ENCODE data around the gene ZIC1.

The ZIC1 gene

GRCh38 chr3:147404800-147405230 lies 4.3 kb upstream of the ZIC1 start:
- H3K27me3 Mint-ChIP-seq = peaks cover 69 to 74% of the 10 kb centered on the region in 2 donors
- H3K27ac Mint-ChIP-seq = no peak overlapping the region
- H3K36me3 Mint-ChIP-seq (ENCODE audit: insufficient read depth) = peaks cover 10% of the 10 kb centered on the region
- ATAC-seq (replicated peaks) = no peak
- peaks cover 0 to 4% of the 10 kb centered on the region in 2 donors for H3K4me1 Mint-ChIP-seq (ENCODE audit: low read depth in 2 of 2)
- H3K4me3 Mint-ChIP-seq = no peak overlapping the region
- DNase-seq = no peak
- H3K9me3 Mint-ChIP-seq = peaks cover 0 to 14% of the 10 kb centered on the region in 2 donors

- H3K27me3 Mint-ChIP-seq = peaks cover 68 to 72% of the 10 kb centered on the region in 2 donors
- peaks cover 0 to 4% of the 10 kb centered on the region in 2 donors for H3K4me1 Mint-ChIP-seq (ENCODE audit: low read depth in 2 of 2)
- no peak overlapping the region for H3K27ac Mint-ChIP-seq
- H3K9me3 Mint-ChIP-seq = peaks cover 0 to 14% of the 10 kb centered on the region in 2 donors
- ATAC-seq (replicated peaks) (no peak), DNase-seq (no peak)
- H3K4me3 Mint-ChIP-seq = no peak overlapping the region
- peaks cover 10% of the 10 kb centered on the region for H3K36me3 Mint-ChIP-seq (ENCODE audit: insufficient read depth)
These were observed 3.7 kb upstream of the ZIC1 start for GRCh38 chr3:147405231-147406027.

- DNase-seq (no peak), ATAC-seq (replicated peaks) (no peak)
- Mint-ChIP-seq H3K27me3 (peaks cover 72 to 74% of the 10 kb centered on the region in 2 donors), H3K4me1 (ENCODE audit: low read depth in 2 of 2) (peaks cover 0 to 6% of the 10 kb centered on the region in 2 donors), H3K27ac (no peak within 1 kb of the TSS), H3K36me3 (ENCODE audit: insufficient read depth) (peaks cover 10% of the 10 kb centered on the region), H3K9me3 (peaks cover 0 to 14% of the 10 kb centered on the region in 2 donors), H3K4me3 (no peak within 1 kb of the TSS)
These were observed 2.9 kb upstream of the ZIC1 start, which contains the start of gene ZIC4 for GRCh38 chr3:147406028-147406931. ZIC4 (minus strand) TSS chr3:147406543; CDS start chr3:147402797, 3,746 bp downstream.

GRCh38 chr3:147407114-147407497 lies 2.1 kb upstream of the ZIC1 start:
- Mint-ChIP-seq H3K9me3 (peaks cover 0 to 14% of the 10 kb centered on the region in 2 donors), H3K36me3 (ENCODE audit: insufficient read depth) (peaks cover 10% of the 10 kb centered on the region), H3K27me3 (peaks cover 77 to 80% of the 10 kb centered on the region in 2 donors), H3K4me3 (no peak overlapping the region), H3K27ac (no peak overlapping the region), H3K4me1 (ENCODE audit: low read depth in 2 of 2) (peaks cover 0 to 9% of the 10 kb centered on the region in 2 donors)
- ATAC-seq (replicated peaks) (no peak), DNase-seq (no peak)

GRCh38 chr3:147407498-147408187 lies 1.5 kb upstream of the ZIC1 start:
- Mint-ChIP-seq H3K27me3 (peaks cover 78 to 82% of the 10 kb centered on the region in 2 donors), H3K4me3 (peak overlapping the region in 1 of 2 donors; percentile 13), H3K9me3 (peaks cover 0 to 14% of the 10 kb centered on the region in 2 donors), H3K27ac (no peak overlapping the region), H3K36me3 (ENCODE audit: insufficient read depth) (peaks cover 10% of the 10 kb centered on the region), H3K4me1 (ENCODE audit: low read depth in 2 of 2) (peaks cover 0 to 12% of the 10 kb centered on the region in 2 donors)
- ATAC-seq (replicated peaks) = no peak
- no peak for DNase-seq

GRCh38 chr3:147408188-147409100 lies 721 bp upstream of the ZIC1 start:
- no peak overlapping the region for H3K27ac Mint-ChIP-seq
- peaks cover 82 to 90% of the 10 kb centered on the region in 2 donors for H3K27me3 Mint-ChIP-seq
- H3K4me3 Mint-ChIP-seq = peak overlapping the region; percentile 13 to 37
- peaks cover 10% of the 10 kb centered on the region for H3K36me3 Mint-ChIP-seq (ENCODE audit: insufficient read depth)
- DNase-seq = no peak
- no peak for ATAC-seq (replicated peaks)
- peaks cover 0 to 14% of the 10 kb centered on the region in 2 donors for H3K9me3 Mint-ChIP-seq
- peaks cover 4 to 15% of the 10 kb centered on the region in 2 donors for H3K4me1 Mint-ChIP-seq (ENCODE audit: low read depth in 2 of 2)

- H3K4me3 Mint-ChIP-seq = no peak overlapping the region
- peaks cover 10% of the 10 kb centered on the region for H3K36me3 Mint-ChIP-seq (ENCODE audit: insufficient read depth)
- no peak overlapping the region for H3K27ac Mint-ChIP-seq
- H3K27me3 Mint-ChIP-seq = peaks cover 82 to 92% of the 10 kb centered on the region in 2 donors
- ATAC-seq (replicated peaks) (no peak), DNase-seq (no peak)
- peaks cover 5 to 17% of the 10 kb centered on the region in 2 donors for H3K4me1 Mint-ChIP-seq (ENCODE audit: low read depth in 2 of 2)
- peaks cover 0 to 14% of the 10 kb centered on the region in 2 donors for H3K9me3 Mint-ChIP-seq
These were observed 956 bp downstream of the ZIC1 start for GRCh38 chr3:147410116-147410525.

- Mint-ChIP-seq H3K4me3 (peak overlapping the region; percentile 13 to 55), H3K36me3 (ENCODE audit: insufficient read depth) (peaks cover 10% of the 10 kb centered on the region), H3K4me1 (ENCODE audit: low read depth in 2 of 2) (peaks cover 5 to 17% of the 10 kb centered on the region in 2 donors), H3K27ac (no peak overlapping the region), H3K9me3 (peaks cover 0 to 14% of the 10 kb centered on the region in 2 donors), H3K27me3 (peaks cover 82 to 92% of the 10 kb centered on the region in 2 donors)
- ATAC-seq (replicated peaks) (no peak), DNase-seq (no peak)
These were observed 1.5 kb downstream of the ZIC1 start for GRCh38 chr3:147410526-147411237.

- DNase-seq (no peak), ATAC-seq (replicated peaks) (no peak)
- H3K27me3 Mint-ChIP-seq = peaks cover 76 to 87% of the 10 kb centered on the region in 2 donors
- peaks cover 10% of the 10 kb centered on the region for H3K36me3 Mint-ChIP-seq (ENCODE audit: insufficient read depth)
- H3K4me3 Mint-ChIP-seq = peak overlapping the region; percentile 13 to 55
- peaks cover 0 to 14% of the 10 kb centered on the region in 2 donors for H3K9me3 Mint-ChIP-seq
- peaks cover 5 to 17% of the 10 kb centered on the region in 2 donors for H3K4me1 Mint-ChIP-seq (ENCODE audit: low read depth in 2 of 2)
- H3K27ac Mint-ChIP-seq = no peak overlapping the region
These were observed 2.2 kb downstream of the ZIC1 start for GRCh38 chr3:147411238-147411814.

GRCh38 chr3:147411815-147412241 lies 2.7 kb downstream of the ZIC1 start:
- H3K36me3 Mint-ChIP-seq (ENCODE audit: insufficient read depth) = peaks cover 10% of the 10 kb centered on the region
- DNase-seq (no peak), ATAC-seq (replicated peaks) (no peak)
- H3K4me1 Mint-ChIP-seq (ENCODE audit: low read depth in 2 of 2) = peaks cover 5 to 17% of the 10 kb centered on the region in 2 donors
- peaks cover 0 to 14% of the 10 kb centered on the region in 2 donors for H3K9me3 Mint-ChIP-seq
- peak overlapping the region in 1 of 2 donors; percentile 13 for H3K4me3 Mint-ChIP-seq
- H3K27ac Mint-ChIP-seq = no peak overlapping the region
- H3K27me3 Mint-ChIP-seq = peaks cover 71 to 82% of the 10 kb centered on the region in 2 donors

- Mint-ChIP-seq H3K4me3 (peak overlapping the region; percentile 58 to 63), H3K27ac (no peak overlapping the region), H3K4me1 (ENCODE audit: low read depth in 2 of 2) (peaks cover 5 to 17% of the 10 kb centered on the region in 2 donors), H3K27me3 (peaks cover 69 to 80% of the 10 kb centered on the region in 2 donors), H3K9me3 (peaks cover 0 to 14% of the 10 kb centered on the region in 2 donors), H3K36me3 (ENCODE audit: insufficient read depth) (peaks cover 10% of the 10 kb centered on the region)
- DNase-seq (no peak), ATAC-seq (replicated peaks) (no peak)
These were observed 3.2 kb downstream of the ZIC1 start for GRCh38 chr3:147412261-147412916.

Measured in effector memory CD8-positive, alpha-beta T cell (primary cell).